GM19438 (cell line): ENCODE results near the gene CFAP92.

Experiments
- ATAC-seq: cut with Tn5 transposase; IDR thresholded peaks from one replicate; pipeline ENCODE4 v1.9.1; 2021; ENCODE audit warnings: low read depth; ENCODE audit not compliant: unreplicated experiment

CFAP92 gene

DNA sequence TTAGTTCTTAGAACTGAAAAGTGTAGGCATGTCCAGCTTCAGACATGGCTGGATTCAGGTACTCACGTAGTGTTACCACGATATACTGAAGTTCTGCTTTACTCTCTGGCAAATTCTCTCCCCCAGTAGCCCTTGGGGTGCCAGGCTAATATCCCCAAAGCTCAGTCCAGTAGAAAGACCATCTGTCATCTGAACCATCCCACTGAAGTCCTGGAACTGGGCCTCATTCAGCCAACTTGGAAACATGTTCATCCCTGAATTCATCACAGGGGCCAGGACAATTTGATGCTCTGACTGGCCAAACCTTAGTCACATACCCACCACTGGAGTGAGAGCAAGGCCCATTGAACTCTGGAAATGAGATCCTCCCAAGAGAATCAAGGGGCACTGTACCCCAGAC, 15.4 kb upstream of the CFAP92 start:
- no peak for ATAC-seq

DNA sequence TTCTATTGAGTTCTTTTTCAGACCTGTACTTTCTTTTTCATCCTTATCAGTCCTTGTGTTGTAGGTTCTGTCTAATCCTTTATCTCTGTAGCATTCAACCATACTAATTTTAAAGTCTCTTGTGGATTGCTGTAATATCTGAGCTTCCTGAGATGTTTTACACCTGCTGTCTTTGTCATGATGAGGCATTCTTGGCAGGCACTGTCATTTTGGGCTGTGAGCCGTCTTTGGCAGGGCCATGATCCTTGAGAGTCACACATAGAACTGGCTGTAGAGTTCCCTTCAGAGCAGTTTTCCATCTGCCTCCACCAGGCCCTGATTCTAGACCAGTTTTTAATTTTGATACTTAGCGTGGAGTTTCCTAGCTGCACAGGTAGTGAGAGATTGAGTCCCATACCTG, 13.9 kb upstream of the CFAP92 start:
- ATAC-seq, result no peak

DNA sequence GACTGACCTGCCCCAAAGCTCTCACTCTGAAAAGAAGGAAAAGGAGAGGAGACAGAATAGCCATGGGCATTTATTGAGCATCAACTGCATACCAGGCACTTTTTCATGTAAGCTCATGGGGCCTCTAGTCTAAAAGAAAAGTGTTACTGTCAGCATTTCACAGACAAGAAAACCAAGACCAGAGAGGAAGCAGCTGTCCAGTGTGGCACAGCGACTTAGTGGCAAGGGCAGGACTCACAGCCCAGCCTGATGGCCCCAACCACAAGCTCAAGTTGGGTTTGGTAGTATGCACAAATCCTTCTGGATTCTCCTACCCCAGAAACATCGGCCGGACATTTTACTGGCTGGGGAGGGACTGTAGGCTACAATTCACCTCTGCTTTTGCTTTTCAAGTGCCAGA, 13.0 kb upstream of the CFAP92 start:
- ATAC-seq, result no peak

DNA sequence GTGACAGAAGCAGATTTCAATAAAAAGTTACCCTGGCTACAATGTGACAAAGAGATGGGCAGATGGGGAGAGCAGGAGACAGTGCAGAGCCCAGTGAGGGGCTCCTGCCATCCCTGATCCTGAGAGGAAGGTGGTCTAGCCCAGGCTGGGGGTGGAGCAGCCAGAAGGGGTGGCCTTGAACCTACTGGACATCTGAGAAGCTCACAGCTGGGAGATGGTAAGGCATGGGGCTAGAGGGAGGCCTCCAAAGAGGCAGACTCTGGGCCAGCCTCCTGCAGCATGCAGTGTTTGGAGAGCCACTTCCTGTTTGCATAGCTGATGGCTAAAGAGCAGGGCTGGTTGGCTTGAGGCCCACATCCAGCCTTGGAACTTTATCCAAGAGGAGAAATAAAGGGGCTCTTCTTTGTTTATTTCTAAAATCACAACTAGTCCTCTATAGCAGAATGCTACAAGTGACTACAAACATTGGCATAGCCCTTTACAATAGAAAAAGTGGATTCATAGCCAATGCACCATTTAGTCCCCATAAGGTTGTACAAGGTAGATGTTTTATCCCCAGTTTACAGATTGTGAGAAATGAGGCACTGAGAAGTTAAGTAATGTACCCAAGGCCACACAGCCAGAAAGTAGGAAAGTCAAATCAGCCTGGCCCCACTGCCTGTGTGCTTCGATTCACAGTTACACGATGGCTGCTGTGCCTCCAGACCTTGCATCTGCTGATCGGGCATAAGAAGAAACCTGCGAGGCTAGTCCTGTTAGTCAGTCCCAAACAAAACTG, 11.8 kb upstream of the CFAP92 start:
- ATAC-seq, result no peak

DNA sequence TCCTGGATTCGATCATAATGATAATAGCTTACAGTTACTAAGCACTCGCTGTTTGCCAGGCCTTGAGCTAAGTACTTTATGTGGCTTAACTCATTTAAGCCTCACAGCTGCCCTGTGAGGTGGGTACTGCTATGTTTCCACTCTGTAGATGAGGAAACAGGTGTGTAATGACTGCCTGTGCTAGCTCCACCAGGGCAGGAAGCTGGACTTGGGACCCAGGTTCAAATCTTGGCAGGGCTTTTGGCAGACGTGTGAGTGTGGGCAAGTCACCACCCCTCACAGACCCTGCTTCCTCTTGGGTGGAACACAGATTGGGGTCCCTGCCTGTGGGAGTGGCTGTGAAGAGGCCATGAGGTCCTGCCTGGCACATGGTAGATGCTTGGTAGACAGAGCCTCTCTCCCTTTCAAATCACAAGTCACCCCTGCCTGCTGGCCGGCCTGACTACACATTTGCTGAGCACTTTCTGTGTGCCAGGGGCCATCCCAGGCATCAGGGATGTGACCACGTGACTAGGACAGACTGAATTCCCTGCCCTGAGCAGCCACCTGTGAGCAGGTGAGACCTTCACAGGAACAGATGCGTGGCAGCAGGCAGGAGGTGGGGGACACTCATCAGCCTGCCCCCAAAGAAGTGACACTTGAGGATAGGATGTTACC, 10.9 kb upstream of the CFAP92 start:
- ATAC-seq, result no peak

DNA sequence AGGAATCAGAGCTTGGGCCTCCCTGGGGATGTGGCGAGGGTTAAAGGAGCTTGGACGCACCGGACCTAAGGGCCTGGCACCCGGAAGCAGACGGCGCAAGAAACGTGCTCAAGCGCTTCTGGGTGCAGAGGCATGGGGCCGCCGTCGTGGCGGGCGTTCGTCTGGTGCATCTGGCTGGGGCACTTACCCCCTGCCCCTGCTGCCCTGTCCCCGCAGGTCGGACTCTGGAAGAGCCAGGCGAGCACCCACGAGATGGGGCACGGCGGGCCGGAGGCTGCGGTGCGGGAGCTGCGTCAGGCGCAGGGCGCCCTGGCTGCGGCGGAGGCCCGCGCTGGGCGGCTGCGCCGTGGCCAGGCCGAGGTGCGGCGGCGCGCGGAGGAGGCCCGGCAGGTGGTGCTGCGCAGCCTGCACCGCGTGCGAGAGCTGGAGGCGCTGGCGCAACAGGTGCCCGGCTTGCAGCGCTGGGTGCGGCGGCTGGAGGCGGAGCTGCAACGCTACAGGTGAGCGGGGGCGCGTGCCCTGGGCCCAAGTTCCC, 9.8 kb upstream of the CFAP92 start:
- no peak for ATAC-seq

DNA sequence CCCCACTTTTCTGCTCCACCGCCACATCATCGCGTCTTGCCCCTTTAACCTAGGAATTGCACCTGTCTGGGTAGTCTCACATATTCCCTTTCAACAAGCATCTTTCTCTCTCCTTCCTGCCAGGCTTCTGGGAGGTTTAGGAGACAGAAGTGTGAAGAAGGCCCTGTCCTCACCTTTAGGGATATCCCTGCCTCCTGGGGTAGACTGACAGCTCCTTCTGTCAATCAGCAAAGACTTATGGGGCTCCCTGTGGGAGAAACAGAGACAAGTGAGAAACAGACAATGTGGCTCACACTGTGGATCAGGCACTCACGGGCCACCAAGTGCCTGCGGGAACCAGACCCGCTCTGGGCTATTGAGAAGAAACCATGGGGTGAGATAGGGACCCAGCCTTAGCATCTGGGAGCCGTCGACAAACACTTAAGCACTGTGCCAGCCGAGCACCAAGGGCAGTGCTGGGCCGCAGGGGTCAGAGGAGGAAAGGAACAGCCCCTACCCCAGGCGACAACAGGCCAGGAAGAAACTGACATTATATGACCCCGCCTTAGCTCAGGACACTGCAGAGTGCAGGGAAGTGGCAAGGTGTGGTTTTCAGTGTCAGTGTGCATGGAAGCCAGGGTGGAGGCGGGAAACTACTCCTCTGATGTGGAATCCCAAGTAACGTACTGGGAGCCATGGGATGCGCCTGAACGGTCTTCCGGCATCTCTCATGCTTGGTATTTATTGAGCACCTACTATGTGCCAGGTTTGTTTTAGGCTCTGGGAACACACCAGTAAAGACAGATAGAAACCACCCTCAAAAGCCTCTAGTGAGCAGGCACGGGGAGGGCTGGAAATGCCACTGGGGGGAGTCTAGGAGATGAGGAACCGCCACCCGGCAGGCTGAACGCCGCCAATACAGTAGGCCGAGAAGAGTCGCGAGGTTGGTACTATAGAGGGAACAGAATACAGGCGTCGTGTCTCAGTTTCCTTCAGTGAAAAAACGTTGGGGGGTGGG, 9.0 kb upstream of the CFAP92 start:
- no peak for ATAC-seq

DNA sequence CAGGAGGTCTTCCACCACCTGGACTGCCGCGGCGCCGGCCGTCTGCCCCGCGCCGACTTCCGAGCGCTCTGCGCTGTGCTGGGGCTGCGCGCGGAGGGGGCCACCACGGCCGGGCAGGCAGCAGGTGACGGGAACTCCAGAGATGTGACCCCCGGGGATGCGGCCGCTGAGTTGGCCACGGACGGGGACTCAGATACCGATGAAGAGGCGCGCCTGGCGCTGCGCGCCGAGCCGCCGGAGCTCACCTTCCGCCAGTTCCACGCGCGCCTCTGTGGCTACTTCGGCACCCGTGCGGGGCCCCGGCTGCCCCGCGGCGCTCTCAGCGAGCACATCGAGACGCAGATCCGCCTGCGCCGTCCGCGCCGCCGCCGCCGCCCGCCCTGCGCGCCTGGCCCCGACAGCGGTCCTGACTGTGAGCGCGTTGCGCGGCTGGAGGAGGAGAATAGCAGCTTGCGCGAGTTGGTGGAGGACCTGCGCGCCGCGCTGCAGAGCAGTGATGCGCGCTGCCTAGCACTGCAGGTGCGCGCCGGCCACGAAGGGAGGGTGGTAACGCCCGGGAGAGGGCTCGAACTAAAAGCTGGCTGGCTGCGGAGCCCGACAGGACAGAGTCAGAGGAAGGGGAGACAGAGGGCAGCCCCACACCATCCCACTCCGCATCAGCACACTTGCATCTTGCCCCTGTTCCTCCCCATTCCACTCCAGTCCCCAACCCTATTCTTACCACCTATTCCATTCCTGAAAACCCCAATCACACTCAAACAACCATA, 8.1 kb upstream of the CFAP92 start:
- ATAC-seq, result no peak

DNA sequence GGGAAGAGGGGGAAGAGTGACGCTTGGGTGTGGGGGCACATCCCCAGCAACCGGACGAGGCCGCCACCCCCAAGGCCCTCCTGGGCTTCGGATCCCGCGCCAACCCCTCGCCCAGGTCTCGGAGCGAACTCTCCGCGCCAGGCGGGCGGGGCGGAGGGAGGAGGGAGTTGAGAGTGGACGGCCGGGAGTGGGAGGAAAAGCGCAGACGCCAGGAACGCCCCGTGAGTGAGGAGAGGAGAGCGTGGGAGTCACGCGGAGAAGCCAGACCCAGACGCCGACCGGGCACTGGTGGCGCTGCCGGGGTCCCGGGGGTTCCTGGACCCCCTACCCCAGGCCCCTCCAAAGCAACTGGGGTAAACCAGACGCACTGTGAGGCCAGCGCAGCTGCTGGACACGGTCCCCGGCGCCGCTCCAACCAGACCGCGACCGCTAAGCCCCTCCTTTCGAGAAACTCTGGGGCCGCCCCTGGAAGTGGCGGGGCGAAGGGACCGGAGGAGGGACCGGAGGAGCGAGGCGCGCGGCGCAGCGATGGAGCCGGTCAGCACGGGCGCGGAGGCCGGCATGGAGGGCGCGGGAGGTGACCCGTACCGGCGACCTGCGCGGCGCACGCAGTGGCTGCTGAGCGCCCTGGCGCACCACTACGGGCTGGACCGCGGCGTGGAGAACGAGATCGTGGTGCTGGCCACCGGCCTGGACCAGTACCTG, 7.4 kb upstream of the CFAP92 start, which contains the start of gene EFCC1:
Gene EFCC1, plus strand, starts transcription at position 204 of the 705 bp plus-strand sequence. Its CDS starts 325 bp downstream, at position 529.
- ATAC-seq, result no peak

DNA sequence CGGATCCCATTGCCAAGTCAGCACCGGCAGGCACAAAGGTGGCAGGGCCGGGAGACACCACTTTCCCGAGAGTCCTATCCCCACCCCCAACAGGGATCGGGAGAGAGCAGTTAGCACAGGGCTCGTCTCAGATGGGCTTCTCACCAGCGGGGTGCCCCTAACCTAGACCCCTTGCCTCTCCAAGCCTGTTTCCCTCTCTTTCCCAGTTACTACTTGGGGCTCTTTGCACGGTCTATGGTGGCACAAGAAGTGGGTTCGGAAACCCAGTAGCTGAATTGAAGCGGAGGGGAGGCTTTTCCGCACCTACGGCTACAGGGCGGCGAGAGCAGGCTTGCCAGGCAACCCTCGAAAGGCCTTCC, 6.8 kb upstream of the CFAP92 start:
- no peak for ATAC-seq

DNA sequence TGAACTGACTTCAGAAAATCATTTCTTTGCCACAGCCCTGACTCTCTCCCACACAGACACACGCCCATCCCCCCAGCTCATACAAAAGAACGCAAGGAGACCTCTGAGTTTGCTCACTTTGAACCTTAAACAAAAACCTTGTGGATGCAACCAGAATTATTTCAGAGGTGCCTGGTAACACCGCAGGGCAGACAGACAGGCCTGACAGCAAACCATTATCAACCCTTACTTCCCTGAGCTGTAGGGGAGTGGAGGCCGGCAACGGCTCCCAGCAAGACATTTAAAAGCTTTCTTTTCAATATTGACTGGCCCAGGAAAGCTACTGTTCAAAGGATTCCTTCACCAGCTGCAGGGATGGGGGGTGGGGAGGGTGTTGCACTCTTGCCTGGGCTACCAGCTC, 5.2 kb upstream of the CFAP92 start:
- ATAC-seq, result no peak

DNA sequence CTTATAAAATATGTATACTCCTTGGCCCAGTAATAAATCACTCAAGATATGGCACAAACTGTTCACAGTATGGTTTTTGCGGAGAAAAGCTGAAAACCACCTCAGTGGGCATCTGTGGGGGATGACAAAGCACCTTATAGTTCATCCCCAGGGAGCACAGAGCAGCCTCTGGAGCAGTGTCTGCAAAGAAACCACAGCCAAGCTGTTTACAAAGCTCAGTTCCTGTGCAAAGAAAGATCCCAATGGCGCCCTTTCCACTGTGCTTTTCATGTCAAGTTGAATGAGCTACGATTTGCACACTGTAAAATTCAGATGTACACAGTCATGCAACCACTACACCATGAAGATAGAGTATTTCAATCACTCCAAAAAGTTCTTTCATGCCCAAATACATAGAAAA, 4.7 kb upstream of the CFAP92 start:
- ATAC-seq, result no peak

DNA sequence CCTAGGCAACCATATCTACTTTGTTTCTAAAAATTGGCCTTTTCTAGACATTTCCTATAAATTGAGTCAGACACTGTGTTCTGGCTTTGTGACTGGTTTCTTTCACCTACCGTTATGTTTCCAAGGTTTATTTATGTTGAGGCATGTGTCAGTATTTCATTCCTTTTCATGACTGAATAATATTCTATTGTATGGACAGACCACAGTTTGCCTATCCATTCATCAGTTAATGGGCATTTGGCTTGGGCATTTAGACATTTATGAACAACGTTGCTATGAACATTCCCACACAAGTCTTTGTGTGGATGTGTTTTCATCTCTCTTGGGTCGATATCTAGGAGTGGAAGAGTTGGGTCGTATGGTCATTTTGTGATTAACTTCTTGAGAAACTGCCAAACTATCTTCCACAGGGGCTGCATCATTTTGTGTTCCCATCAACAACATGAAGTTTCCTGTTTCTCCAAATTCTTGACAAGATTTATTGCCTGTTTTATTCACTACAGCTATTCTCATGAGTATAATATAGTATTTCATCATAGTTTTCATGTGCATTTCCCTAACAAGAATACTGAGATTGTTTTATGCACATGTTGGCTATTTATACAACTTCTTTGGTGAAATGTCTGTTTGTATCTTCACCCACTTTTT, 3.7 kb upstream of the CFAP92 start:
- no peak for ATAC-seq

DNA sequence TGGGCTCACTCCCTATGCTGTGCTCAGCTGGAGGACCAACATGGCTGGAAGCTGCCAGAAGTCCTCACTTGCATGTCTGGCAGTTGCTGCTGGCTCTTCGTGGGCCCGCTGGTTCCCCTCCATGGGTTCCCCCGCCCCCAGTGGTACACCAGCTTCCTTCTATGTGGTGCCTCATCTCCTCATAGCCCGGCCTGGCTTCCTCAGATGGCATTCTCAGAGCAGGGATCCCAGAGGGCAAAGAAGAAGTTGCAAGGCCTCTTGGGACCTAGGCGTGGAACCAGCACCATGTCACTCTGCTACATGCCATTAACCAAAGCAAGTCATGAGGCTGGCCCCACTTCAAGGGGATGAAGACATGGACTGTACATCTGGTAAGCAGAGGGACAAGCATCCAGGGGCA, 2.9 kb upstream of the CFAP92 start:
- ATAC-seq, result no peak

DNA sequence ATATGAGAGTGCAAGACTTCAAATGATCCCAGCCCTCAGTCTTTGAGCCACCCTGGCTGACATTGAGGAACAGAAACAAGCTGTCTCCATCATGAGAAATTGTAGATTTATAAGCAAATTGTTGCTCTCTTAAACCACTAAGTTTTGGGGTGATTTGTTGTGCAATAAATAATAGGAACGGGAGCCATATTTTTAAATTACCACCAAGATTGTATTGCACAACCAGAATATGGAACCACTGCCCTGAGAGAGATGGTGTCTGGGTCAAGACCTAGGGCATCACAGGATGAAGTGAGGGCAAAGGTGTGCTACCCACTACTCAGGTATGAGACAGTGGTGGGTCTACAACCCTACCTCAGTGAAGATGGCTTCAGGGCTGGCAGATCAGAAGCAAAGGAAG, 2.3 kb upstream of the CFAP92 start:
- ATAC-seq, result no peak

DNA sequence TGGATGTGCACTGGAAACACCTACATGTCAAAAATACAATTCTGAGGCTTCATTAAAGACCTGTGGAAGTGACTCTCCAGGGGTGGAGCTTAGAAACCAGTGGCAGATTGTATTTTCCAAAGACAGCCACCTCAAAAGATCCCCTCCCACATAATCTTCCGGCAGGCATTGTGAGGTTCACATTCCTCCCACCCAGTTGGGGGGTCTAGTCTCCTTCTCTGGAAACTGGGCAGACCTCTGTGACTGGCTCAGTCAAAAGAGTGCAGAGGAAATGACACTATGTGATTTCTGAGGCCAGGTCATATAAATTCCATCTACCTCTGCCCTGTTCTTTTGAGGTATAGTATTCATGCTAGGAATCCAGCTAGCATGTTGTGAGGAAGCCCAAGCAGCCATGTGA, 1.9 kb upstream of the CFAP92 start:
- no peak for ATAC-seq

DNA sequence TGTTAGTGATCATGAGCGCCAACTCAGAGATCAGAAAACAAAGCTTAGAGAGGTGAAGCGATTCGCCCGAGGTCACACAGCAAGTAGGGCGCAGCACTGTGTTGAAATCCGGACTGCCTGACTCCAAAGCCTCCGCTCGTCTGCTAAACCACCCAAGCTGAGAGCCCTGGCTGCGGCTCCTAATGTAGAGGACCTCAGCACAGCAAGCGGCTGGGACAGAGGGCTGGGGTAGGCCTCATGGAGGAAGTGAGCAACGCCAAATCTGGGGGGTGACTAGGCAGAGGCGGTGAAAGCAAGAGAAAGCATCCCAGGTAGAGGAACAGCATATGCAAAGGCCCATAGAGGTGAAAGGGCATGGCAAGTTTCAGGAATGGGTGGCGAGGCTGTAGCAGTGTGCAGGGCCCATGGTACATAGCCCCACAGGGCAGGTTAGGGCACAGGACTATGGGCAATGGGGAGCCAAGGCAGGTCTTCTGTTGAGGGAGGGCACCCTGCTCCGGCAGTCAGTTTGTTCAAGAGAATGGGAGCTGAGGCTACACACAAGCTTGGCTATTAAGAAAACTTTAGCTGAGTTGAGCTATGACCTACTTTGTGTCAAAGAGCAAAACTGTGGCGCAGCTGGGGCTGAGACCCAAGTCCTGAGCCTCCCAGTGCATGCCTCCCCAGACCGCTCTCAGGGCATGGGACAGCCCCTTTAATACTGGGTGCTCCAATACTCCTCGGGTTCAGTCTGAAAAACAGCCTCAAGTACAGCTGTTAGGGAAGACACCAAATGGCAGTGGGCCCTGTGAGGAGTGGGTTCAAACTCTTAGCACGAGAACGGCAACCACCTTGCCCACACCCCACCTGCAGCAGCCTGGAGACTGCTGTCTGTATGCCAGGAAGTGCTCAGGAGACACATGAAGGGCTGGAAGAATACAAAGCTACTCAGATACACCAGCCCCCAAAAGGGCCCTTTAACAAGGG, 988 bp upstream of the CFAP92 start:
- ATAC-seq, result no peak

DNA sequence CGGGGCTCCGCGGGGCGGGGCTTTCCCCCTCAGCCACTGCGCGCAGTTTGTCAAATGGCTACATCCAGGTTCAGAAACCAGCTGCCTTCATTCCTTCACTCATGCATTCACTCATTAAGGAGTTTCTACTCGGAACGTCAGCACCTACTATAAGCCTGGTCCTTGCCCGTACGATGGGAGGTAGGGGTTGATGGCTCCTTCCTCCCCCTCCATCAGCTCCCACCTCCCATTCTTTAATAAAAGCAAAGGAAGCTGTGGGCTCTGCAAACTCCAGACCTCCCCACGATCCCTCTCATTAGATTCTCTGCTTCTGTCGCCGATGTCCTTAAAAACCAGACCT, 267 bp upstream of the CFAP92 start:
- no peak for ATAC-seq
